DND-41 (cell line): ENCODE results near the gene NOS1AP.

ENCODE experiments used
- ATAC-seq: fragments of 200-7000 bp; cut with Tn5 transposase; 3 replicates; pipeline ENCODE4 v1.9.1; 2021; ENCODE audit warnings: low read depth; ENCODE audit not compliant: insufficient read depth
- DNase-seq: peaks from one replicate; pipeline ENCODE4 v3.0.0-alpha.2; 2020
- H2AFZ ChIP-seq: 2 replicates; pipeline ENCODE4 v1.6.0; 2012; ENCODE audit warnings: low read depth, low read length
- H3K27ac ChIP-seq: 2 replicates; pipeline ENCODE4 v1.5.1; 2012; ENCODE audit warnings: low read length, inconsistent platforms
- H3K27me3 ChIP-seq: fragments of 200-600 bp; sonication (generic); 2 replicates; pipeline ENCODE4 v1.6.0; 2012; ENCODE audit warnings: low read length, mild to moderate bottlenecking, inconsistent platforms; ENCODE audit not compliant: insufficient read depth, poor library complexity
- H3K36me3 ChIP-seq: 2 replicates; pipeline ENCODE4 v1.5.1; 2012; ENCODE audit warnings: low read length, inconsistent platforms; ENCODE audit not compliant: insufficient read depth
- H3K4me1 ChIP-seq: 2 replicates; pipeline ENCODE4 v1.5.1; 2012; ENCODE audit warnings: mild to moderate bottlenecking, low read length; ENCODE audit not compliant: insufficient read depth
- H3K4me2 ChIP-seq: 2 replicates; pipeline ENCODE4 v1.6.0; 2012; ENCODE audit warnings: mild to moderate bottlenecking, moderate library complexity, low read length, inconsistent platforms; ENCODE audit not compliant: insufficient read depth
- H3K4me3 ChIP-seq, 2 experiments: fragments of 200-600 bp in 1 of 2; shearing (Covaris generic) in 1 of 2; 2 replicates each; pipeline ENCODE4 v1.5.1; 2012 to 2016; ENCODE audit warnings: inconsistent platforms in 2 of 2, low read length in 2 of 2, mild to moderate bottlenecking in 2 of 2, low read depth in 1 of 2, moderate library complexity in 1 of 2
- H3K79me2 ChIP-seq: 2 replicates; pipeline ENCODE4 v1.6.0; 2012; ENCODE audit warnings: low read length, inconsistent platforms; ENCODE audit not compliant: insufficient read depth
- H3K9ac ChIP-seq: 2 replicates; pipeline ENCODE4 v1.6.0; 2012; ENCODE audit warnings: low read depth, mild to moderate bottlenecking, inconsistent platforms, low read length, moderate library complexity
- H3K9me3 ChIP-seq: 2 replicates; pipeline ENCODE4 v1.5.1; 2012; ENCODE audit warnings: low read length, moderate library complexity, mild to moderate bottlenecking, inconsistent platforms; ENCODE audit not compliant: insufficient read depth, severe bottlenecking
- H4K20me1 ChIP-seq: 2 replicates; pipeline ENCODE4 v1.6.0; 2012; ENCODE audit warnings: low read length; ENCODE audit not compliant: insufficient read depth
- CTCF ChIP-seq: IDR thresholded peaks from 2 replicates; pipeline ENCODE4 v1.5.1; 2012; ENCODE audit warnings: borderline replicate concordance, low read length, moderate library complexity, mild to moderate bottlenecking; ENCODE audit not compliant: poor library complexity, severe bottlenecking; ENCODE audit errors: extremely low read depth
- EZH2 ChIP-seq: IDR thresholded peaks from 3 replicates; pipeline ENCODE4 v1.6.1; 2012; ENCODE audit warnings: borderline replicate concordance, low read depth, mild to moderate bottlenecking, moderate library complexity, low read length, inconsistent platforms; ENCODE audit not compliant: severe bottlenecking

The NOS1AP gene

GRCh38 chr1:162195567-162195966 is 126.1 kb downstream of the NOS1AP start:
- ATAC-seq = no peak
- Histone ChIP-seq H3K4me1 (no peaks in the 10 kb centered on the region), H2AFZ (no peak overlapping the region), H3K36me3 (no peaks in the 10 kb centered on the region), H3K27ac (no peak overlapping the region), H3K4me3 (no peak overlapping the region), H3K27me3 (peaks cover 27% of the 10 kb centered on the region), H3K79me2 (no peaks in the 10 kb centered on the region), H4K20me1 (no peaks in the 10 kb centered on the region), H3K9me3 (no peaks in the 10 kb centered on the region), H3K9ac (no peak overlapping the region), H3K4me2 (no peak overlapping the region)
- no peak for DNase-seq
- TF ChIP-seq EZH2 (no peak), CTCF (no peak)

GRCh38 chr1:162196387-162196786 is 126.9 kb downstream of the NOS1AP start:
- TF ChIP-seq CTCF = no peak
- TF ChIP-seq EZH2 = no peak
- Histone ChIP-seq H3K79me2 (no peaks in the 10 kb centered on the region), H3K4me1 (no peaks in the 10 kb centered on the region), H3K4me2 (no peak overlapping the region), H3K36me3 (no peaks in the 10 kb centered on the region), H3K4me3 (no peak overlapping the region), H4K20me1 (no peaks in the 10 kb centered on the region), H3K9ac (no peak overlapping the region), H3K27ac (no peak overlapping the region), H3K27me3 (peaks cover 19% of the 10 kb centered on the region), H3K9me3 (no peaks in the 10 kb centered on the region), H2AFZ (no peak overlapping the region)
- ATAC-seq (no peak), DNase-seq (no peak)

- Histone ChIP-seq H3K9ac (no peak overlapping the region), H3K4me3 (no peak overlapping the region), H3K4me1 (no peaks in the 10 kb centered on the region), H3K36me3 (no peaks in the 10 kb centered on the region), H3K9me3 (no peaks in the 10 kb centered on the region), H4K20me1 (no peaks in the 10 kb centered on the region), H3K27me3 (peaks cover 14% of the 10 kb centered on the region), H3K4me2 (no peak overlapping the region), H3K27ac (no peak overlapping the region), H2AFZ (no peak overlapping the region), H3K79me2 (no peaks in the 10 kb centered on the region)
- ATAC-seq (no peak), DNase-seq (no peak)
- TF ChIP-seq CTCF (no peak), EZH2 (no peak)
Observed at GRCh38 chr1:162197041-162197531, 127.6 kb downstream of the NOS1AP start.
